Nephron (organoid): ENCODE data around the gene GDF2.

ENCODE experiments used
- H3K27ac Mint-ChIP-seq, 3 experiments: 2 replicates each; pipeline ENCODE4 v1.8.0; 2020; ENCODE audit warnings: mixed read lengths in 3 of 3, mild to moderate bottlenecking in 2 of 3, moderate library complexity in 1 of 3
- H3K27me3 Mint-ChIP-seq: 2 replicates; pipeline ENCODE4 v1.8.0; 2021; ENCODE audit warnings: low read depth, mild to moderate bottlenecking, moderate library complexity, mixed read lengths
- H3K36me3 Mint-ChIP-seq: 2 replicates; pipeline ENCODE4 v1.8.0; 2020; ENCODE audit warnings: low read depth, mixed read lengths
- H3K4me1 Mint-ChIP-seq: 2 replicates; pipeline ENCODE4 v1.8.0; 2020; ENCODE audit warnings: mixed read lengths
- H3K4me3 Mint-ChIP-seq, 3 experiments: 2 replicates each; pipeline ENCODE4 v1.8.0; 2020; ENCODE audit warnings: mild to moderate bottlenecking in 3 of 3, mixed read lengths in 3 of 3, moderate library complexity in 2 of 3
- H3K9me3 Mint-ChIP-seq: 2 replicates; pipeline ENCODE4 v1.8.0; 2020; ENCODE audit warnings: mixed read lengths
- CTCF ChIP-seq, 3 experiments: fragments of 200-600 bp; sonication (generic); IDR thresholded peaks; one replicate each; pipeline ENCODE4 v1.5.0; 2021; ENCODE audit warnings: antibody characterized with exemption in 3 of 3; ENCODE audit not compliant: unreplicated experiment in 3 of 3

The GDF2 gene

GRCh38 chr10:47322300-47323061 is at the start of gene GDF2:
Gene GDF2, plus strand, starts transcription at chr10:47322454. Its CDS starts 215 bp downstream, at chr10:47322669.
- H3K27me3 Mint-ChIP-seq, result peaks cover 21% of the 10 kb centered on the region
- H3K4me3 Mint-ChIP-seq, result no peak within 1 kb of the TSS
- no peaks in the 10 kb centered on the region for H3K4me1 Mint-ChIP-seq
- no peaks in the 10 kb centered on the region for H3K9me3 Mint-ChIP-seq
- H3K36me3 Mint-ChIP-seq, result no peaks in the 10 kb centered on the region
- no peak for TF ChIP-seq CTCF (IDR thresholded peaks at IDR 0.05; ENCODE audit: unreplicated experiment in 3 of 3)
- no peak within 1 kb of the TSS for H3K27ac Mint-ChIP-seq

- no peak overlapping the region for H3K27ac Mint-ChIP-seq
- H3K4me1 Mint-ChIP-seq, result no peaks in the 10 kb centered on the region
- no peak overlapping the region for H3K4me3 Mint-ChIP-seq
- no peaks in the 10 kb centered on the region for H3K36me3 Mint-ChIP-seq
- peaks cover 25% of the 10 kb centered on the region for H3K9me3 Mint-ChIP-seq
- H3K27me3 Mint-ChIP-seq, result peaks cover 18% of the 10 kb centered on the region
- TF ChIP-seq CTCF (IDR thresholded peaks at IDR 0.05; ENCODE audit: unreplicated experiment in 3 of 3), result no peak
These were observed 46.2 kb upstream of the GDF2 start for GRCh38 chr10:47276071-47276470.

- peaks cover 22% of the 10 kb centered on the region for H3K27me3 Mint-ChIP-seq
- no peaks in the 10 kb centered on the region for H3K4me1 Mint-ChIP-seq
- TF ChIP-seq CTCF (IDR thresholded peaks at IDR 0.05; ENCODE audit: unreplicated experiment in 3 of 3), result no peak
- no peak overlapping the region for H3K4me3 Mint-ChIP-seq
- H3K9me3 Mint-ChIP-seq, result peaks cover 18% of the 10 kb centered on the region
- no peaks in the 10 kb centered on the region for H3K36me3 Mint-ChIP-seq
- peak overlapping the region in 1 of 3 experiments; percentile 10 for H3K27ac Mint-ChIP-seq
These were observed 45.5 kb upstream of the GDF2 start for GRCh38 chr10:47276576-47277351.

- TF ChIP-seq CTCF (IDR thresholded peaks at IDR 0.05; ENCODE audit: unreplicated experiment in 3 of 3), result no peak
- Mint-ChIP-seq H3K27ac (no peak overlapping the region), H3K27me3 (peaks cover 28% of the 10 kb centered on the region), H3K36me3 (no peaks in the 10 kb centered on the region), H3K9me3 (peaks cover 15% of the 10 kb centered on the region), H3K4me3 (no peak overlapping the region), H3K4me1 (no peaks in the 10 kb centered on the region)
These were observed 44.7 kb upstream of the GDF2 start for GRCh38 chr10:47277352-47278151.

GRCh38 chr10:47278152-47278473 is 44.1 kb upstream of the GDF2 start:
- H3K4me1 Mint-ChIP-seq, result no peaks in the 10 kb centered on the region
- H3K4me3 Mint-ChIP-seq, result no peak overlapping the region
- TF ChIP-seq CTCF (IDR thresholded peaks at IDR 0.05; ENCODE audit: unreplicated experiment in 3 of 3), result no peak
- no peak overlapping the region for H3K27ac Mint-ChIP-seq
- peaks cover 11% of the 10 kb centered on the region for H3K9me3 Mint-ChIP-seq
- peaks cover 33% of the 10 kb centered on the region for H3K27me3 Mint-ChIP-seq
- H3K36me3 Mint-ChIP-seq, result no peaks in the 10 kb centered on the region
